Fibroblast of villous mesenchyme (primary cell): Measurements from ENCODE around the gene TM9SF4. TPM values are rescaled to one million over a fixed set of nuclear protein-coding genes. Genes with fewer than 3 reads are reported as not detected.

Experiments
- DNase-seq: peaks from one replicate; pipeline ENCODE4 v3.0.0-alpha.2; 2010; ENCODE audit warnings: low read depth
- H3K4me3 ChIP-seq: 2 replicates; pipeline ENCODE4 v1.5.1; 2011; ENCODE audit warnings: low read depth, mild to moderate bottlenecking, low read length
- total RNA-seq: library from RNA; depleted of rRNA; stranded (reverse); fragments of >200 nt; gene quantifications from 2 replicates; pipeline ENCODE4 v1.2.3, GENCODE V29; 2012
- TF ChIP-seq, protein P1 (sequence below): IDR thresholded peaks from 2 replicates; pipeline ENCODE4 v1.5.1; 2012; ENCODE audit warnings: low read depth, mild to moderate bottlenecking, low read length; ENCODE audit not compliant: insufficient read depth

The TM9SF4 gene
- total RNA-seq, 1 donor = 58.7 TPM

DNA sequence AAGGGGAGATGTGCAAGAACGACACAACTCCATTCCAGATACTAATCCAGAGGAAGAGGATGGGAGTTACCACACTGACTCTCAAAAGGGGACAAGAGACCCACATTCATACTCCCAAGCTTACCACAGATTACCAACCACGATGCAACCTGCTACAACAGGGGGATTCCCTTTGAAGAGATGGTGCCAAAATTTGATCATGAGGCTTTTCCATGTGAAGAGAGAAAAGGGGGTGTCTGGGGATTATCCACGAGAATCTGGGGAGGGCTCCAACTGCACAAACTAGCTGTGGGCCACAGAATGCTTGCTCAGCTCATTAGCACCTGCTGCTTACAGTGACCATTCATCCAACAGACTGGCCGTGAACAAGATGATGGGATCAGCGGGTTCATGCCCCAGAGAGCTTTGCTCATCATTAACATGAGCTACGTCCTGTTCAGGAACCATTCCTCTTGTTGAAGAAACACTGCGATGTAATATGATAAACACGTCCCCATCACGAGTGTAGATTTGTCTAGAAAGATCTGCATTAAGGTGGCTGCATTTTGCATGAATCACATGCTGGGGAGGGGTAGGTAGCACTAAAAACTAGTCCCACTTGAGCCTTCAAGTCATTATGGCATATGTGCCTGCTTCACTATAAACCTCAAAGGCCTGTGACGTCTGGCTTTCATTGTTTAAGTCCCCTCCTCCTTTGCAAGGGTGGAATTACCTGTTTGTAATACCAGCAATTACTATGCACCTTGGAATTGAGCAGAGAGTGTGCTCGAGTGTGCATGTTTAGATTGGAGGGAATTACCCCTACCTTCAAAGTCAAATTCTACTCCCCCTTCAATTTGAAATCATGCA is 94.1 kb downstream of the TM9SF4 start:
- H3K4me3 ChIP-seq = no peak overlapping the region
- TF ChIP-seq, protein P1, sequence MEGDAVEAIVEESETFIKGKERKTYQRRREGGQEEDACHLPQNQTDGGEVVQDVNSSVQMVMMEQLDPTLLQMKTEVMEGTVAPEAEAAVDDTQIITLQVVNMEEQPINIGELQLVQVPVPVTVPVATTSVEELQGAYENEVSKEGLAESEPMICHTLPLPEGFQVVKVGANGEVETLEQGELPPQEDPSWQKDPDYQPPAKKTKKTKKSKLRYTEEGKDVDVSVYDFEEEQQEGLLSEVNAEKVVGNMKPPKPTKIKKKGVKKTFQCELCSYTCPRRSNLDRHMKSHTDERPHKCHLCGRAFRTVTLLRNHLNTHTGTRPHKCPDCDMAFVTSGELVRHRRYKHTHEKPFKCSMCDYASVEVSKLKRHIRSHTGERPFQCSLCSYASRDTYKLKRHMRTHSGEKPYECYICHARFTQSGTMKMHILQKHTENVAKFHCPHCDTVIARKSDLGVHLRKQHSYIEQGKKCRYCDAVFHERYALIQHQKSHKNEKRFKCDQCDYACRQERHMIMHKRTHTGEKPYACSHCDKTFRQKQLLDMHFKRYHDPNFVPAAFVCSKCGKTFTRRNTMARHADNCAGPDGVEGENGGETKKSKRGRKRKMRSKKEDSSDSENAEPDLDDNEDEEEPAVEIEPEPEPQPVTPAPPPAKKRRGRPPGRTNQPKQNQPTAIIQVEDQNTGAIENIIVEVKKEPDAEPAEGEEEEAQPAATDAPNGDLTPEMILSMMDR = no peak
- no peak for DNase-seq

DNA sequence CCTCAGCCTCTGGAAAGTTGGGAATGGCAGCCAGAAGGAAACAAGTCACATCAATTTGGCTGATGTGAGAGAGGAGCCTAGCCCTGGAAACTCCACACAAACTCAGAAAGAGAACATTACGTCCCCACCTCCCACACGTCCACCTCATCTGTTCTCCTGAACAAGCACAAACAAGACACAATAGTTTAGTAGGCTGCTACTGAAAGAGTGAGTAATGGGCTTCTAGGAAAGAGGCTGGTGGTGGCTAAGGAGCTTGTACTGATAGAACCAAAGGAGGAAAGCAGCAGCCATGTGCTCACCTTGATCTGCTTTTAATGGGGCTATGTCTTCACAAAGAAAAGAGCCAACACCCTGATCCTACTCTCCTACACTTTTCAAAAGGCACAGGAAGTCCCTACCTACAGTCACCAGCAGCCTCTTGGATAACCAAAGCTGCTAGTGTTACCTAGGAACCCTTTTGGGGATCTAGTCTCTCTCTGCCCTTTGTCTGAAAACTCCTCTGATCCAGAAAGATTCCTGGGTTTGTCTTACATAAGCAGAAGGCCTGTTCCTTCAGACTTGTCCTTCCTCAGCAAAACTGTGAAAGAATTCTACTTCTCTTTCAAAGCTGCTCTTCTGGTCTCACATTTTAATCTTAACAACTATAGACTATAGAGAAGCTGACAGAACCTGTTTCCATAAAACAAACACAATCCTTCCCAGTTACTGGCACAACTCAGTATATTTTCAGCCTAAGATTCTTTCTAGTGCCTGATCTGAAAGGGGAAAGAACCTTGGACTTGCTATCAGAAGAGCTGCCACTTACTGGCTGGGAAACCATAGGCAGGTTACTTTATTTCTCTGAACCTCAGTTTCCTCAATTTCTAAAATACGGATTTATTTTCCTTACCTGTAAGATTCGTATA is 94.9 kb downstream of the TM9SF4 start:
- no peak overlapping the region for H3K4me3 ChIP-seq
- peak; percentile 31 for DNase-seq

DNA sequence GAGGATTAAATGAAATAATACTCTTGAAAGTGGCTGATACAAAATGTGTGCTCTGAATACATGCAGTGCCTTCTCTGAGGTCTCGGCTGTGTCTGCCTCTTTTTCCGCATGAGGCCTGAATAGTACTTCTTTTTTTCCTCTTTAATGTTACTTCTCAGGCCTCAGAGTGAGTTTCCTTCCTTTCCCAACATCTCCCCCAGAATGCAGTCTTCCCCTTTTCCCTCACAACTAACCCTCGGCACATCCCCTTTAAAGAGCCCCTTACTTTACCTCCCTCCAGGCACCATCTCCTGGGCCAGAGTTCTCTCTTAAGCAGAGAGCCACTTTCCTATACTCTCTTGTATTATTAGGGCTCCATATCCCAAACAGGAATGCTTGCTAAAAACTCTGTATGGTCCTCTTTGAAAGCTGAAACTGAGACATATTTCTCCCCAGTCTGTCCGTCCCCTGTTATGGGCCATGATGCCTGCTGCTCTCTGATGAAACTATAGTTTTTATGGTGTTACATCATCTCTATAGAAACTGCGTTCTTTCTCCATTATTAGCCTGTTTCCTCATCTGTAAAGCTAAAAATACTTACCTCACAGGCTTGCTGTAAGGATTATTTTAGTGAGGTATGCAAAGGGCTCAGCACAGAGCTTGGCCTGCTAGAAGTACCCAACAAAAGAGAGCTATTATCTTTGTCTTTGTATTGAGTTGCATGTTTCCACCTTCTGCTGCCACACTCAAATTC is 95.8 kb downstream of the TM9SF4 start:
- peak overlapping the region; percentile 85 for H3K4me3 ChIP-seq
- TF ChIP-seq, protein P1 = no peak
- DNase-seq = peak; percentile 65

More for the DNA sequence above, 94.9 kb downstream of the TM9SF4 start:
- TF ChIP-seq, protein P1 = no peak

DNA sequence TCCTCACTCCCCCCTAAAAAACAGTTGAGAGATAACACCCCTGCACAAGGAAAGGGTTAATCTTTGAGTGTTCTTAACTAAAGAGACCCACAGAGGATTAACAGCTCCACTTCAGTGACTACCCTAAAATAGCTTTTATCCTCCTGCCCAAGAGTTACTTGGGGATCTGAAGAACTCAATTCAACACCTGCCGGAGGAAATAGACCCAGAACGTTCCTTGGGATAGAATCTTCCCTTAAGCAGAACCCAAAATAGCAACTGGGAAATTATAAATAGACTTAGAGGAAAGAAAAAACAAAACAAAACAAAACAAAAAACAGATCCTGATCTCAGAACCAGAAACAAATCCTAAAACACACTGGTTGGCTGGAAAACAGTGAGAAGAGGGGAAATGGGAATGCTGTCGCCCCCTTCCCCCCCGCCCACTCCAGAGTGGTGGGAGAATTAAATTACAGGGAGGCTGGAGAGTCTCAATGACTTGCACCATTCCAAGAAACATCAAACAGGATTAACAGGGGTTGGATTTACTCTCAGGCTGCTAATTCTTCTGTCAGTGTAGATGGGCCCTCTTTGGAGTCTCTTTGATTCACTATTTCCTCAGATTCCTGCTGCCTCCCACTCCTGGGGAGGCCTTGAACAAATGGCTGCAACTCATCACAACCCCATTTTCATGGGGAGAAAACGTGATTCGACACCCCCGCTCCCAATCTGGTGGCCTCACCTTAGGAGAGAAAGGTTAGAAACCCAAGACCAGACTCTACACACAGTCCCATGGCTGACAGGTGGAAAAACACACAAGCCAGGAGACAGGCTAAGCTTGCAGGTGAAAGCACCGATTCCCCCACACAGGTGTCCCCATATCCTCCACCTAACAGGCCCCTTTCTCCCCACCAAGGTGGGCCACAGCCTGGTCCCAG is 96.6 kb downstream of the TM9SF4 start:
- DNase-seq = no peak

DNA sequence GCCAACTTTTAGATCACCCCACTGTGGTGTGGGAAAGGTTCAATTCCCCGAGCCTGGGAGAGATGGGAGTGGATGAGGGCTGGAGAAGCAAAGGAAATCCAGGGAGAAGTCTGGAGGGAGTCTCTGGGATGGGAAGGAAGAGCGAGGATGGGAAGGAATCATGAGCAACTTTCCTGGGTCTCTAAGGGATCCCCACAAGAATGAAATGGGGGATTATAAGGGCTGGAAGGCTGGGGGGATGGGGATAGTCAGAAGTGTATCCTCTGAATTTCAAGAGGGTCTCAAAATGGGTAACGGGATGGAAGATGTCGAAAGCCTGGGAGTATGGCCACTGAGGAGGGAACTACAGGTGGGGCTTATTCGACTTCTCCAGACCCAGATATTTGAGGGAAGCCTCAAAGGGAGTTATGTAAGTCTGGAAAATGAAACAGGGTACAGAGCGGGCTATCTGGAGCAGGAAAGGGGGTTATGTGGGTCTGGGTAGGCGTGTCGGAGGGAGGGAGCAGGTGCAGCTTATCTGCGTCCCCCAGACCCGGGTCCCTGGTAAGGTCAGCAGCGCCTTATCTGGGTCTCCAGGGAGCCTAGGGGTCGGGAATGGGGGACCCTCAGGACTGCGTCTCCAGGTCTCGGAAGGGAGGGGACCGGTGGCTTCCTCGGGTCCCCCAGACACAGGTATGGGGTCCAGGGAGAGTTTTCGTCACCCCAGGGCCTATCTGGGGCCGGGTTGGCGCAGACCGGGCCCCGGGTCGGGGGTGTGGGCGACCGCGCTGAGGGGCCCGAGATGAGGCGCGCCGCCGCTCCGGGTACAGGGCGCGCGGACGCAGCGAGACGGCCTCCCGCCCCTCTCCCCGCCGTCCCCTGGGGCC is 97.5 kb downstream of the TM9SF4 start:
- no peak for DNase-seq
- peak overlapping the region; percentile 85 for H3K4me3 ChIP-seq
- TF ChIP-seq, protein P1 = no peak

More for the DNA sequence above, 96.6 kb downstream of the TM9SF4 start:
- TF ChIP-seq, protein P1 = no peak
- peak overlapping the region; percentile 85 for H3K4me3 ChIP-seq
